OCI-LY3 (cell line): ENCODE results near the gene PUDP.

ENCODE experiments used
- H2AFZ ChIP-seq: fragments of 200-600, 300-600 bp; shearing (Covaris generic); 2 replicates; pipeline ENCODE4 v1.6.0; 2014; ENCODE audit warnings: antibody characterized with exemption, low read depth, low read length
- H3K27ac ChIP-seq: fragments of 200-600, 300-600 bp; sonication (generic); 2 replicates; pipeline ENCODE4 v1.5.1; 2014; ENCODE audit warnings: mild to moderate bottlenecking, low read length, moderate library complexity, mixed read lengths
- H3K27me3 ChIP-seq: fragments of 200-600, 300-600 bp; sonication (generic); 2 replicates; pipeline ENCODE4 v1.6.1; 2014; ENCODE audit warnings: low read depth, low read length, mixed read lengths
- H3K36me3 ChIP-seq: fragments of 200-600, 300-600 bp; sonication (generic); replicated peaks from 2 replicates; pipeline ENCODE3; 2014; ENCODE audit warnings: low read depth, low read length, mixed read lengths
- H3K4me1 ChIP-seq: fragments of 300-600, 200-600 bp; sonication (generic); 2 replicates; pipeline ENCODE4 v1.6.1; 2014; ENCODE audit warnings: low read length, mixed read lengths
- H3K4me2 ChIP-seq: fragments of 200-600, 300-600 bp; sonication (generic); 2 replicates; pipeline ENCODE4 v1.6.1; 2014; ENCODE audit warnings: low read length, mixed read lengths
- H3K4me3 ChIP-seq: fragments of 300-600, 200-600 bp; sonication (generic); 2 replicates; pipeline ENCODE4 v1.5.1; 2014; ENCODE audit warnings: antibody characterized with exemption, mild to moderate bottlenecking, low read length, moderate library complexity
- H3K79me2 ChIP-seq: fragments of 300-600, 200-600 bp; shearing (Covaris generic); 2 replicates; pipeline ENCODE4 v1.6.1; 2014; ENCODE audit warnings: mild to moderate bottlenecking, low read length, mixed read lengths
- H3K9ac ChIP-seq: fragments of 300-600, 200-600 bp; shearing (Covaris generic); 2 replicates; pipeline ENCODE4 v1.6.0; 2014; ENCODE audit warnings: mild to moderate bottlenecking, low read length, moderate library complexity
- H3K9me3 ChIP-seq: fragments of 200-600, 300-600 bp; shearing (Covaris generic); 2 replicates; pipeline ENCODE4 v1.6.1; 2014; ENCODE audit warnings: low read length, mixed read lengths; ENCODE audit not compliant: insufficient read depth
- H4K20me1 ChIP-seq: fragments of 200-600, 300-600 bp; sonication (generic); 2 replicates; pipeline ENCODE4 v1.6.1; 2016; ENCODE audit warnings: low read length, mixed read lengths; ENCODE audit not compliant: insufficient read depth
- CTCF ChIP-seq: fragments of 200-600, 300-600 bp; sonication (generic); IDR thresholded peaks from 2 replicates; pipeline ENCODE4 v1.5.1; 2014; ENCODE audit warnings: antibody characterized with exemption, low read length, low read depth
- EZH2phosphoT487 ChIP-seq: fragments of 200-600 bp; shearing (Covaris generic); IDR thresholded peaks from 2 replicates; pipeline ENCODE4 v1.6.1; 2018; ENCODE audit warnings: antibody characterized with exemption, mixed run types, low read depth

Gene PUDP

GRCh38 chrX:7071390-7071789, 76.6 kb downstream of the PUDP start:
- Histone ChIP-seq H3K27ac (no peak overlapping the region), H3K9me3 (no peaks in the 10 kb centered on the region), H4K20me1 (no peaks in the 10 kb centered on the region), H3K9ac (no peak overlapping the region), H2AFZ (no peak overlapping the region), H3K4me2 (no peak overlapping the region), H3K4me3 (no peak overlapping the region), H3K36me3 (no peaks in the 10 kb centered on the region), H3K27me3 (no peaks in the 10 kb centered on the region), H3K79me2 (no peaks in the 10 kb centered on the region), H3K4me1 (peaks cover 13% of the 10 kb centered on the region)
- no peak for TF ChIP-seq CTCF
- TF ChIP-seq EZH2phosphoT487 = no peak

GRCh38 chrX:7069556-7069955, 78.4 kb downstream of the PUDP start:
- H3K9ac ChIP-seq = no peak overlapping the region
- H2AFZ ChIP-seq = no peak overlapping the region
- H3K27me3 ChIP-seq = no peaks in the 10 kb centered on the region
- peaks cover 13% of the 10 kb centered on the region for H3K4me1 ChIP-seq
- H4K20me1 ChIP-seq = no peaks in the 10 kb centered on the region
- no peak overlapping the region for H3K4me2 ChIP-seq
- no peaks in the 10 kb centered on the region for H3K9me3 ChIP-seq
- no peak overlapping the region for H3K4me3 ChIP-seq
- TF ChIP-seq CTCF (no peak), EZH2phosphoT487 (no peak)
- H3K36me3 ChIP-seq = no peaks in the 10 kb centered on the region
- H3K27ac ChIP-seq = no peak overlapping the region
- no peaks in the 10 kb centered on the region for H3K79me2 ChIP-seq

GRCh38 chrX:7068939-7069367, 79.0 kb downstream of the PUDP start:
- Histone ChIP-seq H2AFZ (no peak overlapping the region), H3K9me3 (no peaks in the 10 kb centered on the region), H3K27ac (no peak overlapping the region), H3K4me2 (no peak overlapping the region), H3K4me1 (peaks cover 13% of the 10 kb centered on the region), H3K9ac (no peak overlapping the region), H3K36me3 (no peaks in the 10 kb centered on the region), H3K79me2 (no peaks in the 10 kb centered on the region), H3K4me3 (no peak overlapping the region), H3K27me3 (no peaks in the 10 kb centered on the region), H4K20me1 (no peaks in the 10 kb centered on the region)
- peak; percentile 36 for TF ChIP-seq CTCF
- no peak for TF ChIP-seq EZH2phosphoT487

GRCh38 chrX:7067256-7067655, 80.7 kb downstream of the PUDP start:
- Histone ChIP-seq H3K27ac (no peak overlapping the region), H3K9me3 (no peaks in the 10 kb centered on the region), H3K27me3 (no peaks in the 10 kb centered on the region), H3K4me2 (no peak overlapping the region), H3K79me2 (no peaks in the 10 kb centered on the region), H2AFZ (no peak overlapping the region), H3K4me3 (no peak overlapping the region), H3K36me3 (no peaks in the 10 kb centered on the region), H3K9ac (no peak overlapping the region), H3K4me1 (peaks cover 13% of the 10 kb centered on the region), H4K20me1 (no peaks in the 10 kb centered on the region)
- TF ChIP-seq EZH2phosphoT487 (no peak), CTCF (no peak)
